ENCODE data around the gene MPZL1. TPM values are rescaled to one million over a fixed set of nuclear protein-coding genes. Genes with fewer than 3 reads are reported as not detected.

Gene MPZL1
- total RNA-seq, 3 donors from 2014 or later: 95.6 to 117 (median 103) TPM

DNA sequence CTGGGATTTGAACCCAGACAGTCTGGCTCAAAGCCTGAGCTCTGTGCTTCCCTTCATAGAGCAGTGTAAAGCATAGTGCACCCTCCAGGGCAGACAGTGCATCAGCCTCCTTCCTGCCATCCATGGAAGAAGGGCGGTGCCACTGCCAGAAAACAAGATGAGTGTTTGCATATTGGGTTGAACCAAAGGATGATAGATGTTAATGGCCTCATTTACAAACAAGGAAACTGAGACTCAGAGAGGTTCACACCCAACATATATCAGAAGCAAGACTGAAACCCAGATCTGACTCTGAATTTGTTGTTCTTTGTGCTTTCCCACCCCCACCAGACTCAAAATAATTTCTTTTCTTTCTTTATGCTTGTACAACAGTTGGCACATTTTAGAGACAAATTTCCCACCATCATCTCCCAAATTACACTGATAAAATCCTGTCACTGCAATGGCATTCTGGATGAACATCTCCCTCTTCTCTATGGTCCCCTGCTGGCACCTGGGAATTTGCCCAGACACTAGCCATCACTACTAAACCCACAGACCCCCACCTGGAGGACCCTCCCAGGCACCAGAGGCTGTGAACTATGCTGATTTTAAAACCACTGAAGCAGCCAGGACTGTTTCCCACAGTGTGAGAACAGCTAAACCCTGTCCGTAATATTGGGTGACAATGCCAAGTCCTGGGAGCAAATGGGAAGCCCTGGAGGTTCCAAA, 45.4 kb upstream of the MPZL1 start:
- no peak for DNase-seq
- TF ChIP-seq, protein P1, sequence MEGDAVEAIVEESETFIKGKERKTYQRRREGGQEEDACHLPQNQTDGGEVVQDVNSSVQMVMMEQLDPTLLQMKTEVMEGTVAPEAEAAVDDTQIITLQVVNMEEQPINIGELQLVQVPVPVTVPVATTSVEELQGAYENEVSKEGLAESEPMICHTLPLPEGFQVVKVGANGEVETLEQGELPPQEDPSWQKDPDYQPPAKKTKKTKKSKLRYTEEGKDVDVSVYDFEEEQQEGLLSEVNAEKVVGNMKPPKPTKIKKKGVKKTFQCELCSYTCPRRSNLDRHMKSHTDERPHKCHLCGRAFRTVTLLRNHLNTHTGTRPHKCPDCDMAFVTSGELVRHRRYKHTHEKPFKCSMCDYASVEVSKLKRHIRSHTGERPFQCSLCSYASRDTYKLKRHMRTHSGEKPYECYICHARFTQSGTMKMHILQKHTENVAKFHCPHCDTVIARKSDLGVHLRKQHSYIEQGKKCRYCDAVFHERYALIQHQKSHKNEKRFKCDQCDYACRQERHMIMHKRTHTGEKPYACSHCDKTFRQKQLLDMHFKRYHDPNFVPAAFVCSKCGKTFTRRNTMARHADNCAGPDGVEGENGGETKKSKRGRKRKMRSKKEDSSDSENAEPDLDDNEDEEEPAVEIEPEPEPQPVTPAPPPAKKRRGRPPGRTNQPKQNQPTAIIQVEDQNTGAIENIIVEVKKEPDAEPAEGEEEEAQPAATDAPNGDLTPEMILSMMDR (IDR thresholded peaks at IDR 0.05): no peak
- Histone ChIP-seq H3K4me3 (no peak overlapping the region), H3K9me3 (no peaks in the 10 kb centered on the region), H3K36me3 (ENCODE audit: low read depth) (no peaks in the 10 kb centered on the region), H3K4me1 (ENCODE audit: low read depth) (peaks cover 3% of the 10 kb centered on the region)
- intact Hi-C loops (cut with DNase I, micrococcal nuclease): no loop called here
- peak; percentile 73 for ATAC-seq

GRCh38 chr1:167676916-167677848, 44.6 kb upstream of the MPZL1 start:
- Histone ChIP-seq H3K36me3 (ENCODE audit: low read depth) (no peaks in the 10 kb centered on the region), H3K9me3 (no peaks in the 10 kb centered on the region), H3K4me3 (no peak overlapping the region), H3K4me1 (ENCODE audit: low read depth) (peaks cover 7% of the 10 kb centered on the region)
- no peak for DNase-seq
- ATAC-seq: no peak
- intact Hi-C loops (cut with DNase I, micrococcal nuclease): no loop called here
- TF ChIP-seq, protein P1 (IDR thresholded peaks at IDR 0.05): no peak

- TF ChIP-seq, protein P1 (IDR thresholded peaks at IDR 0.05): no peak
- Histone ChIP-seq H3K9me3 (no peaks in the 10 kb centered on the region), H3K4me1 (ENCODE audit: low read depth) (peaks cover 7% of the 10 kb centered on the region), H3K36me3 (ENCODE audit: low read depth) (no peaks in the 10 kb centered on the region), H3K4me3 (no peak overlapping the region)
- intact Hi-C loops (cut with DNase I, micrococcal nuclease): no loop called here
- DNase-seq: no peak
- ATAC-seq: no peak
Observed at GRCh38 chr1:167678422-167678821, 43.4 kb upstream of the MPZL1 start.

- Histone ChIP-seq H3K36me3 (ENCODE audit: low read depth) (no peaks in the 10 kb centered on the region), H3K9me3 (no peaks in the 10 kb centered on the region), H3K4me1 (ENCODE audit: low read depth) (peaks cover 7% of the 10 kb centered on the region), H3K4me3 (no peak overlapping the region)
- DNase-seq: no peak
- intact Hi-C loops (cut with DNase I, micrococcal nuclease): no loop called here
- no peak for ATAC-seq
- TF ChIP-seq, protein P1 (IDR thresholded peaks at IDR 0.05): no peak
Observed at GRCh38 chr1:167678838-167679237, 42.9 kb upstream of the MPZL1 start.

- ATAC-seq: no peak
- Histone ChIP-seq H3K9me3 (no peaks in the 10 kb centered on the region), H3K4me3 (no peak overlapping the region), H3K4me1 (ENCODE audit: low read depth) (peaks cover 7% of the 10 kb centered on the region), H3K36me3 (ENCODE audit: low read depth) (no peaks in the 10 kb centered on the region)
- TF ChIP-seq, protein P1 (IDR thresholded peaks at IDR 0.05): no peak
- no peak for DNase-seq
- intact Hi-C loops (cut with DNase I, micrococcal nuclease): no loop called here
Observed at GRCh38 chr1:167679714-167680113, 42.1 kb upstream of the MPZL1 start.

All from mucosa of descending colon (tissue), 3 donors.